Parathyroid adenoma (tissue), 2 donors: ENCODE data around the gene ZDHHC21.

Experiments
- H2AFZ ChIP-seq: fragments of 300-600 bp; sonication (generic); one replicate; pipeline ENCODE4 v1.7.0; 2017; ENCODE audit warnings: antibody characterized with exemption, mild to moderate bottlenecking
- H3K27ac ChIP-seq: fragments of 300-600 bp; sonication (generic); one replicate; pipeline ENCODE4 v1.7.0; 2017
- H3K27me3 ChIP-seq: fragments of 300-600 bp; sonication (generic); one replicate; pipeline ENCODE4 v1.7.0; 2017; ENCODE audit warnings: low read length; ENCODE audit not compliant: control insufficient read depth, insufficient read depth
- H3K36me3 ChIP-seq: fragments of 300-600 bp; sonication (generic); one replicate; pipeline ENCODE4 v1.7.0; 2017; ENCODE audit warnings: low read length; ENCODE audit not compliant: control insufficient read depth, insufficient read depth
- H3K4me1 ChIP-seq: fragments of 300-600 bp; sonication (generic); one replicate; pipeline ENCODE4 v1.7.0; 2017; ENCODE audit warnings: control low read depth
- H3K4me2 ChIP-seq: fragments of 300-600 bp; sonication (generic); one replicate; pipeline ENCODE4 v1.7.0; 2017; ENCODE audit warnings: low read length
- H3K4me3 ChIP-seq: fragments of 300-600 bp; sonication (generic); one replicate; pipeline ENCODE4 v1.7.0; 2017; ENCODE audit warnings: low read depth, low read length
- H3K79me2 ChIP-seq: fragments of 300-600 bp; sonication (generic); one replicate; pipeline ENCODE4 v1.7.0; 2017; ENCODE audit warnings: control low read depth
- H3K9ac ChIP-seq: fragments of 300-600 bp; sonication (generic); one replicate; pipeline ENCODE4 v1.7.0; 2017; ENCODE audit warnings: mild to moderate bottlenecking
- H3K9me3 ChIP-seq: fragments of 300-600 bp; sonication (generic); one replicate; pipeline ENCODE4 v1.7.0; 2017; ENCODE audit warnings: low read length; ENCODE audit not compliant: control insufficient read depth
- TF ChIP-seq, protein P1 (sequence below): fragments of 300-600 bp; sonication (generic); IDR thresholded peaks from one replicate; pipeline ENCODE4 v1.7.0; 2017; ENCODE audit warnings: antibody characterized with exemption, mild to moderate bottlenecking
- donor health status: primary hyperparathyroidism.

ZDHHC21 gene, protein sequence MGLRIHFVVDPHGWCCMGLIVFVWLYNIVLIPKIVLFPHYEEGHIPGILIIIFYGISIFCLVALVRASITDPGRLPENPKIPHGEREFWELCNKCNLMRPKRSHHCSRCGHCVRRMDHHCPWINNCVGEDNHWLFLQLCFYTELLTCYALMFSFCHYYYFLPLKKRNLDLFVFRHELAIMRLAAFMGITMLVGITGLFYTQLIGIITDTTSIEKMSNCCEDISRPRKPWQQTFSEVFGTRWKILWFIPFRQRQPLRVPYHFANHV

DNA sequence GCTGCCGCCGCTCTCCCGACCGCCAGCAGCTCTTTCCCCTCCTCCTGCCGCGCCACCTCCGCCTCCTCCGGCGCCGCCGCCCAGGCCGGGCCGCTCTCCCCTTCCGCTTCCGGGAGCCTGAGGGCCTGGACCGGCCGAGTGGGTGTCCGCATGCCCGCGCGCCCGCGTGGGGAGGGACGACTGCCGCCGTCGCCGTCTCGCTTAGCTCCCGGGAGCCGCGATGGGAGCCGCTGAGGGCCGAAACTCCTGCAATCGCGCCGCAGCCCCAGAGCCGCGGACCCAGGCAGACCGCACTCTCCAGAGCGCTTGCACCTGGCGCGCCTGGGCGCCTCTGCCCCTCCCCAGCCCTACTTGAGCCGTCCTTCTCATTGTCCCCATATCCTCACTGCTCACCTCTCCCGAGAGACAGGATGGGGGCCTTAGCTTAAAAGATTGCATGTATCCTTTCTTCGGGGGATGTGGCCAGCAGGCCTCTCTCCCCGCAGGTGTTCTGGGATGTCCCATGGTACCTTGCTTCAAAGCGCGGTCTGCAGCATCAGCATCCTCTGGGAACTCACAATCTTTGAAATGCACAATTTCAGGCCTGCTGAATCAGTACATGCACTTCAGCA is at the start of gene ZDHHC21:
Gene ZDHHC21 (minus strand): TSS at position 182 of the 611 bp plus-strand sequence. CDS start 19,092 bp downstream, outside the sequence.
- Histone ChIP-seq H3K4me2 (peak within 1 kb of the TSS; percentile 72), H3K9ac (no peak within 1 kb of the TSS), H3K4me1 (no peaks in the 10 kb centered on the region), H3K4me3 (peak within 1 kb of the TSS; percentile 62), H3K27me3 (no peaks in the 10 kb centered on the region), H3K79me2 (no peaks in the 10 kb centered on the region), H3K9me3 (no peaks in the 10 kb centered on the region), H3K27ac (peak within 1 kb of the TSS; percentile 22), H3K36me3 (no peaks in the 10 kb centered on the region), H2AFZ (peak within 1 kb of the TSS; percentile 97)
- TF ChIP-seq, protein P1, sequence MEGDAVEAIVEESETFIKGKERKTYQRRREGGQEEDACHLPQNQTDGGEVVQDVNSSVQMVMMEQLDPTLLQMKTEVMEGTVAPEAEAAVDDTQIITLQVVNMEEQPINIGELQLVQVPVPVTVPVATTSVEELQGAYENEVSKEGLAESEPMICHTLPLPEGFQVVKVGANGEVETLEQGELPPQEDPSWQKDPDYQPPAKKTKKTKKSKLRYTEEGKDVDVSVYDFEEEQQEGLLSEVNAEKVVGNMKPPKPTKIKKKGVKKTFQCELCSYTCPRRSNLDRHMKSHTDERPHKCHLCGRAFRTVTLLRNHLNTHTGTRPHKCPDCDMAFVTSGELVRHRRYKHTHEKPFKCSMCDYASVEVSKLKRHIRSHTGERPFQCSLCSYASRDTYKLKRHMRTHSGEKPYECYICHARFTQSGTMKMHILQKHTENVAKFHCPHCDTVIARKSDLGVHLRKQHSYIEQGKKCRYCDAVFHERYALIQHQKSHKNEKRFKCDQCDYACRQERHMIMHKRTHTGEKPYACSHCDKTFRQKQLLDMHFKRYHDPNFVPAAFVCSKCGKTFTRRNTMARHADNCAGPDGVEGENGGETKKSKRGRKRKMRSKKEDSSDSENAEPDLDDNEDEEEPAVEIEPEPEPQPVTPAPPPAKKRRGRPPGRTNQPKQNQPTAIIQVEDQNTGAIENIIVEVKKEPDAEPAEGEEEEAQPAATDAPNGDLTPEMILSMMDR = no peak

DNA sequence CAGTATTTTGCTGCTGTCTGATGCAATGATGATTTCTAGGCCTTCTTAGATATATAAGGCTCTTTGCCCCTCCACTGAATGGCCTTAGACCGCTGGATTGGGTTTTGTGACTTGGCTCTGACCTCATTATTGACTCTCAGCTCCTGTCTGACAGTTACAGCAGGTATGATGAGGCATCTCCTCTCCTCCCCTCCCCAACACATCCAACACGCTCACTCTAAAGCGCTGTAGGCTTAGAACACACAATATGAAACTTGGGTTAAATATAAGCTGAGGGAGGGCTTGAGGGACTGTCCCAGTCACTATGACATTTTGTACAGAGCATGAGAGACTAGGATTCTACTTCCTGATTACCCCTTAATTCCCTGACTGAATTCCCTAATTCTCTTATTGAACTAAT is 48.1 kb upstream of the ZDHHC21 start:
- TF ChIP-seq, protein P1 = no peak
- Histone ChIP-seq H3K27me3 (no peaks in the 10 kb centered on the region), H3K36me3 (no peaks in the 10 kb centered on the region), H3K9me3 (no peaks in the 10 kb centered on the region), H3K9ac (no peak overlapping the region), H3K4me2 (no peak overlapping the region), H3K79me2 (no peaks in the 10 kb centered on the region), H3K27ac (no peak overlapping the region), H3K4me3 (no peak overlapping the region), H2AFZ (no peak overlapping the region), H3K4me1 (no peaks in the 10 kb centered on the region)

DNA sequence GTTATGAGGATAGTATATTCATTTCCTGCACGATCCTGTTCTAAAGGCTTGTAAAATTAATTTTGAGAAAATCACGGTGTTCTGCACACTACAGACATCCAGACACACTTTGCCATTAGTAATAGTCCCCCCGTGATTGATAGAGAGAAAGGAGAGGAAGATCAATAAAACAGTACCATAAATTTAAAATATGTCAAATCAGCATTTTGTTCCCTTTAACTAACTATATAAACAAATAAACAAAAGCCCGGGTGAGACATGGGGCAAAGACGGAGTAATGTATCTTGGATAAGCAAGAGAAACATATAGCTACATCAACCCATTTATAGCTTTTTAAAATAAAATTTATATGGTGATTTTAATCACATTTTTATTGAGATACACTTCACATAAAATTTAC is 39.9 kb upstream of the ZDHHC21 start:
- Histone ChIP-seq H3K27ac (no peak overlapping the region), H3K36me3 (no peaks in the 10 kb centered on the region), H3K4me2 (no peak overlapping the region), H2AFZ (no peak overlapping the region), H3K79me2 (no peaks in the 10 kb centered on the region), H3K9ac (no peak overlapping the region), H3K27me3 (no peaks in the 10 kb centered on the region), H3K4me3 (no peak overlapping the region), H3K9me3 (no peaks in the 10 kb centered on the region), H3K4me1 (no peaks in the 10 kb centered on the region)
- TF ChIP-seq, protein P1 = no peak

DNA sequence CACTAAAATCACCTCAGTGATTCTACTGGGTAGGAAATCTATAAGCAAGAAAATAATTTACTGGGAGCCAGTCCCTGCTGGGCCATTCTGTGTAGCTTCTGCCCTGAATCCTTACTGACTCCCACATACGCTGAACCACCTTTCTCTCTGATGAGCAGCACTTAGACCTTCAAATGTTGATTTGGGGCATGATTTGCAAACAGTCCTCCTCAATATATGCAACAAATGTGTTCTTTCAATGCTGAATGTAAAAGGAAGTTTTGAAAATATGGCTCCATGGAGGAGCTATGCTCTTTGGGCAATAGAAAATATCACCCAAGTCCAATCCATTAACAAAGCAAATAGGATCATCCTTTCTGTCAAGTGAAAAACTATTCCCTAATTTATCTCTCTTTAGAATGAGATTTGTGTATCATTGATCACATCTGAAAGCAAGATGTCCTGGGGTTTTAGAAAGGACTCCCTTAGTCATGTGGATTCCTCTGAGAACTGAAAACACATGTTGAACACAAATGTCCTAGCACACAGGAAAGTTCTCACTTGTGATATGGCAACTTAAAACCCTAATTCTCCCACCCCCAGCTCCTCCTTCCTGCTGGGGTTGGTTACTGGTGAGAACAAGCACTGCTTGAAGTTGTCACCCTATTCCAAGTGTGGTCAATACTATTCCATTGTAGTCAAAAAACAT is 38.2 kb upstream of the ZDHHC21 start:
- Histone ChIP-seq H3K27me3 (no peaks in the 10 kb centered on the region), H3K4me3 (no peak overlapping the region), H2AFZ (no peak overlapping the region), H3K36me3 (no peaks in the 10 kb centered on the region), H3K4me2 (no peak overlapping the region), H3K79me2 (no peaks in the 10 kb centered on the region), H3K27ac (no peak overlapping the region), H3K4me1 (no peaks in the 10 kb centered on the region), H3K9me3 (no peaks in the 10 kb centered on the region), H3K9ac (no peak overlapping the region)
- TF ChIP-seq, protein P1 = no peak
